NB4 (cell line): ENCODE measurements around the gene SHISA5.

Experiments used
- CTCF ChIP-seq: IDR thresholded peaks from one replicate; pipeline ENCODE4 v1.5.1; 2012; ENCODE audit warnings: low read depth, low read length
- MAX ChIP-seq: IDR thresholded peaks from 2 replicates; pipeline ENCODE4 v1.6.1; 2011; ENCODE audit warnings: low read depth, low read length
- POLR2A ChIP-seq: IDR thresholded peaks from 2 replicates; pipeline ENCODE4 v1.6.1; 2011; ENCODE audit warnings: mild to moderate bottlenecking; ENCODE audit not compliant: insufficient read length; ENCODE audit errors: extremely low read depth

DNA sequence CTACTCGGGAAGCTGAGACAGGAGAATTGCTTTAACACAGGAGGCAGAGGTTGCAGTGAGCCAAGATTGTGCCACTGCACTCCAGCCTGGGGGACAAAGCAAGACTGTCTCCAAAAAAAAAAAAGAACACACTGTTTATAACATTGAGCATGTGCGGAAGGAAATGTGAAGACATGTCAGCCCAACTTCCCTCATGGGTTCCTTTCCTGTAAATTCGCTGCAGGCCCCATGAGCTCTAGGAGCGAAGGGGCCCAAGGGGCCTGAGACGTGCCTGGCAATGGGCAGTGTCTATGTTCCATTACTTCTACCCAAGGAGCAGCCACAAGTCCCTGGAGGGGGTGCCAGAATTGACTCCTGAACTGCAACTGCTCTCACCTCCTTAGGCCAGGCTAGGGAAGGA is 49.4 kb upstream of the SHISA5 start:
- TF ChIP-seq CTCF (no peak), POLR2A (no peak), MAX (no peak)
